Calu3 (cell line): ENCODE results near the gene SYT7. TPM values are rescaled to one million over a fixed set of nuclear protein-coding genes. Genes with fewer than 3 reads are reported as not detected.

ENCODE experiments used
- BruUV-seq: library from RNA; stranded (reverse); fragments of 400-500 nt; replicated peaks from 2 replicates; lab custom pipeline; 2021; lab: Mats Ljungman, UMichigan
- CTCF ChIA-PET: fragments of 300-600 bp; sonication (Branson Sonifier 250); formaldehyde crosslinking; loops from one replicate; lab custom pipeline; 2022; ENCODE audit warnings: antibody characterized with exemption; lab: Charles Lee
- DNase-seq: peaks from one replicate; pipeline ENCODE4 v3.0.0; 2022
- H3K27ac Mint-ChIP-seq: one replicate; pipeline ENCODE4 v1.8.0; 2022; ENCODE audit warnings: mixed read lengths; ENCODE audit not compliant: unreplicated experiment
- H3K27me3 Mint-ChIP-seq: one replicate; pipeline ENCODE4 v1.8.0; 2022; ENCODE audit warnings: mixed read lengths; ENCODE audit not compliant: unreplicated experiment
- H3K36me3 Mint-ChIP-seq: one replicate; pipeline ENCODE4 v1.8.0; 2022; ENCODE audit warnings: mild to moderate bottlenecking, moderate library complexity, mixed read lengths; ENCODE audit not compliant: insufficient read depth, unreplicated experiment
- H3K4me1 Mint-ChIP-seq: one replicate; pipeline ENCODE4 v1.8.0; 2022; ENCODE audit warnings: mild to moderate bottlenecking, low read depth, mixed read lengths; ENCODE audit not compliant: unreplicated experiment
- H3K4me3 Mint-ChIP-seq: one replicate; pipeline ENCODE4 v1.8.0; 2022; ENCODE audit warnings: mild to moderate bottlenecking, low read depth, moderate library complexity, mixed read lengths; ENCODE audit not compliant: unreplicated experiment
- H3K9me3 Mint-ChIP-seq: one replicate; pipeline ENCODE4 v1.8.0; 2022; ENCODE audit warnings: low read depth, mixed read lengths; ENCODE audit not compliant: unreplicated experiment
- CTCF ChIP-seq: fragments of 200-600 bp; IDR thresholded peaks from one replicate; pipeline ENCODE4 v1.8.0; 2022; ENCODE audit warnings: antibody characterized with exemption; ENCODE audit not compliant: unreplicated experiment
- intact Hi-C: fragments of 100-400 bp; cut with micrococcal nuclease; formaldehyde crosslinking; loops from one replicate; pipeline ENCODE4 v1.10.0; 2022; ENCODE audit not compliant: unreplicated experiment
- total RNA-seq: library from RNA; stranded (reverse); gene quantifications from 2 replicates; pipeline ENCODE4 v1.2.3, GENCODE V29; 2022

SYT7 gene
- total RNA-seq, 1 experiment from 2014 or later, result 4.4 TPM

DNA sequence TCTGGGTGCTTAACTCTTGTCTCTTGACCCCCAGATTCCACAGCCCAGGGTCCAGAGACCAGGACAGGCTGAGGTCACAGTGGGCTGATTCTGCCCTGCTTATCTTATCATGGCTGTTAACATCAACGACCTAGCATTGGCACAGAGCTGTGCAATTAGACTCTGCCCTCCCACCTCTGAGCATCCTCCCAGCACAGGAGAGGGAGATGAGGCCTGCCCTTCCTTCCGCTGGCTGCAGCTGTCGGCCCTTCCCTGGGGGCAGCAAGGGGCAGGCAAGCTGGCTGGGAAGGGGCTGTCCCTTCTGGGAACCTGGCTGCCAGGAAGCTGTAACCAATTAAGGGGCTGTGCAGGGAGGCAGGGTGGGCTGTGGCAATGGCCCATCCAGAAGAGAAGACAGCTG is 49.8 kb downstream of the SYT7 start:
- Mint-ChIP-seq H3K27me3 (peaks cover 69% of the 10 kb centered on the region), H3K27ac (no peak overlapping the region), H3K4me1 (peaks cover 13% of the 10 kb centered on the region), H3K4me3 (no peak overlapping the region), H3K9me3 (no peaks in the 10 kb centered on the region), H3K36me3 (peaks cover 12% of the 10 kb centered on the region)
- no TSS peak for BruUV-seq
- no peak for TF ChIP-seq CTCF
- intact Hi-C loops, result loop anchor here (10.0 kb wide), 1 partner anchor 94 kb away; no protein-coding TSS in a partner anchor
- CTCF ChIA-PET, result interaction anchor here (0.7 to 1.9 kb wide), 6 partner anchors 14 to 107 kb away, joined by 3 to 5 read pairs (median 4); no protein-coding TSS in a partner anchor
- DNase-seq, result no peak

DNA sequence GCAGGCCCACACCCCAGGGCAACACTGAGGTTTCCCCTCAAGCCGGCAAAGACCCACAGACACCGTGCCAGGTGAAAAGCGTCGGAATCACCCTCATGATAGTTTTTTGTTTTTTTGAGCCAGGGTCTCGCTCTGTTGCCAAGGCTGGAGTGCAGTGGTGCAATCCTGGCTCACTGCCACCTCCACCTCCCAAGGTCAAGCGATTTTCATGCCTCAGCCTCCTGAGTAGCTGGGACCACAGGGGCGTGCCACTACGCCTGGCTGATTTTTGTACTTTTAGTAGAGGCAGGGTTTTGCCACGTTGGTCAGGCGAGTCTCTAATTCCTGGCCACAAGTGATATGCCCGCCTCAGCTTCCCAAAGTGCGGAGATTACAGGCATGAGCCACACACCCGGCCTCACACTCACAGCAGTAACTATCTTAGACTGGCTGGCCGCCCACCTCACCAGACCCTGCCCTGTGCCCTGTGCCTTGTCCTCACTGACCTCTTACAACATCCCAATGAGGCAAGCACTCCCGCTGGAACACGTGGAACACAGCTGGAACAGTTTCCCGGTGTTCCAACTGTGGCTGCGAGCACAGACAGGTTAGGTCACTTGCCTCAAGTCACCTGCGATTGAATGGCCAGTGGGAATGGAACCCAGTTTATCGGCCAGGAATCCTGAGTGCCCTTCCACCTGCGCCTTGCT is 51.2 kb downstream of the SYT7 start:
- Mint-ChIP-seq H3K36me3 (peaks cover 10% of the 10 kb centered on the region), H3K27ac (no peak overlapping the region), H3K9me3 (no peaks in the 10 kb centered on the region), H3K4me3 (no peak overlapping the region), H3K27me3 (peaks cover 69% of the 10 kb centered on the region), H3K4me1 (peaks cover 8% of the 10 kb centered on the region)
- BruUV-seq, result no TSS peak
- no peak for TF ChIP-seq CTCF
- intact Hi-C loops, result loop anchor here (10.0 kb wide), 1 partner anchor 95 kb away; no protein-coding TSS in a partner anchor
- CTCF ChIA-PET, result no interaction called here
- DNase-seq, result no peak

DNA sequence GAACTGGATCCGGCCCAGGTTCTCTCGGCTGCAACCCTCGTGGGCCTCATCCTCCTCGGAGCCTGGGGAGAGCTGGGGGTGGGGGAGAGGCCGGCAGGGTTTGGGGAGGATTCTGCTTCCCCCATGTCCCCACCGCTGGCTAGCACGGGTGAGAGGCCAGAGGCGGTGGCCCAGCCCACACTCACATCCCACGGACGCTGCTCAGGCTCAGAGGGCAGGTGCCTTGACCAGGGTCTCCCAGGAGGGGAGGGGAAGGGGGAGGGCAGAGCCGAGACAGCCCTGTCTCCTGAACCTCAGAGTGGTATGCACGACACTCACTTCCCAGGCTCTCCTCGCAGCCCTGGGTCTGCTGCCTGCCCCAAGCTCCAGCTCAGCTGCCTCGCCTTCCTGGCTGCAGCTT is 52.8 kb downstream of the SYT7 start:
- CTCF ChIA-PET, result no interaction called here
- Mint-ChIP-seq H3K27ac (no peak overlapping the region), H3K4me1 (no peaks in the 10 kb centered on the region), H3K27me3 (peaks cover 69% of the 10 kb centered on the region), H3K9me3 (no peaks in the 10 kb centered on the region), H3K36me3 (peaks cover 4% of the 10 kb centered on the region), H3K4me3 (no peak overlapping the region)
- no peak for DNase-seq
- no peak for TF ChIP-seq CTCF
- intact Hi-C loops, result no loop called here
- no TSS peak for BruUV-seq

GRCh38 chr11:61526956-61527731 is 53.7 kb downstream of the SYT7 start:
- Mint-ChIP-seq H3K27ac (no peak overlapping the region), H3K27me3 (peaks cover 70% of the 10 kb centered on the region), H3K4me3 (no peak overlapping the region), H3K4me1 (no peaks in the 10 kb centered on the region), H3K9me3 (no peaks in the 10 kb centered on the region), H3K36me3 (peaks cover 4% of the 10 kb centered on the region)
- intact Hi-C loops, result no loop called here
- no TSS peak for BruUV-seq
- CTCF ChIA-PET, result interaction anchor here (1.1 kb wide), 1 partner anchor 13 kb away, joined by 5 read pairs; no protein-coding TSS in a partner anchor
- no peak for TF ChIP-seq CTCF
- DNase-seq, result no peak
